ENCODE results near the gene ADAMTSL5.
"Not testable (repeated sequence)": the region's sequence is repeated elsewhere in the genome, so short reads cannot be mapped to it uniquely, and the experiment has no call there.

Gene ADAMTSL5

GRCh38 chr19:1524972-1525325, 12.1 kb upstream of the ADAMTSL5 start:
- Mint-ChIP-seq H3K27me3 (ENCODE audit: low read depth) (peaks cover 22% of the 10 kb centered on the region), H3K4me1 (ENCODE audit: low read depth) (peaks cover 3% of the 10 kb centered on the region), H3K36me3 (ENCODE audit: low read depth) (no peaks in the 10 kb centered on the region), H3K27ac (no peak overlapping the region), H3K4me3 (no peak overlapping the region), H3K9me3 (no peaks in the 10 kb centered on the region)
- no peak for DNase-seq (ENCODE audit: low spot score)

GRCh38 chr19:1524287-1524971, 11.6 kb upstream of the ADAMTSL5 start:
- no peaks in the 10 kb centered on the region for H3K9me3 Mint-ChIP-seq
- H3K4me3 Mint-ChIP-seq: no peak overlapping the region
- no peaks in the 10 kb centered on the region for H3K36me3 Mint-ChIP-seq (ENCODE audit: low read depth)
- peaks cover 22% of the 10 kb centered on the region for H3K27me3 Mint-ChIP-seq (ENCODE audit: low read depth)
- no peak overlapping the region for H3K27ac Mint-ChIP-seq
- peaks cover 3% of the 10 kb centered on the region for H3K4me1 Mint-ChIP-seq (ENCODE audit: low read depth)
- DNase-seq (ENCODE audit: low spot score): no peak

GRCh38 chr19:1523412-1524286, 10.8 kb upstream of the ADAMTSL5 start, which contains the start of gene PLK5:
Gene PLK5, plus strand, starts transcription at chr19:1524077. Its CDS starts 2,920 bp downstream, at chr19:1526997.
- peaks cover 22% of the 10 kb centered on the region for H3K27me3 Mint-ChIP-seq (ENCODE audit: low read depth)
- H3K36me3 Mint-ChIP-seq (ENCODE audit: low read depth): no peaks in the 10 kb centered on the region
- no peaks in the 10 kb centered on the region for H3K9me3 Mint-ChIP-seq
- no peak within 1 kb of the TSS for H3K4me3 Mint-ChIP-seq
- no peak for DNase-seq (ENCODE audit: low spot score)
- peaks cover 3% of the 10 kb centered on the region for H3K4me1 Mint-ChIP-seq (ENCODE audit: low read depth)
- H3K27ac Mint-ChIP-seq: no peak within 1 kb of the TSS

- peaks cover 22% of the 10 kb centered on the region for H3K27me3 Mint-ChIP-seq (ENCODE audit: low read depth)
Measured at GRCh38 chr19:1522838-1523237, 10.0 kb upstream of the ADAMTSL5 start.

GRCh38 chr19:1522061-1522460, 9.2 kb upstream of the ADAMTSL5 start:
- no peaks in the 10 kb centered on the region for H3K36me3 Mint-ChIP-seq (ENCODE audit: low read depth)
- no peaks in the 10 kb centered on the region for H3K9me3 Mint-ChIP-seq
- no peak for DNase-seq (ENCODE audit: low spot score)
- peaks cover 22% of the 10 kb centered on the region for H3K27me3 Mint-ChIP-seq (ENCODE audit: low read depth)
- peaks cover 3% of the 10 kb centered on the region for H3K4me1 Mint-ChIP-seq (ENCODE audit: low read depth)
- no peak overlapping the region for H3K4me3 Mint-ChIP-seq
- H3K27ac Mint-ChIP-seq: no peak overlapping the region

More at GRCh38 chr19:1522838-1523237, 10.0 kb upstream of the ADAMTSL5 start:
- Mint-ChIP-seq H3K27ac (no peak overlapping the region), H3K36me3 (ENCODE audit: low read depth) (no peaks in the 10 kb centered on the region), H3K9me3 (no peaks in the 10 kb centered on the region), H3K4me3 (no peak overlapping the region), H3K4me1 (ENCODE audit: low read depth) (peaks cover 3% of the 10 kb centered on the region)
- DNase-seq (ENCODE audit: low spot score): no peak

- Mint-ChIP-seq H3K4me1 (ENCODE audit: low read depth) (peaks cover 3% of the 10 kb centered on the region), H3K9me3 (no peaks in the 10 kb centered on the region), H3K27ac (no peak overlapping the region), H3K27me3 (ENCODE audit: low read depth) (peaks cover 24% of the 10 kb centered on the region), H3K36me3 (ENCODE audit: low read depth) (no peaks in the 10 kb centered on the region), H3K4me3 (no peak overlapping the region)
- DNase-seq (ENCODE audit: low spot score): no peak
Measured at GRCh38 chr19:1521636-1522035, 8.8 kb upstream of the ADAMTSL5 start.

- Mint-ChIP-seq H3K4me3 (no peak overlapping the region), H3K36me3 (ENCODE audit: low read depth) (no peaks in the 10 kb centered on the region), H3K9me3 (no peaks in the 10 kb centered on the region), H3K27ac (no peak overlapping the region), H3K4me1 (ENCODE audit: low read depth) (peaks cover 3% of the 10 kb centered on the region), H3K27me3 (ENCODE audit: low read depth) (peaks cover 21% of the 10 kb centered on the region)
- no peak for DNase-seq (ENCODE audit: low spot score)
Measured at GRCh38 chr19:1520203-1520780, 7.5 kb upstream of the ADAMTSL5 start.

- H3K36me3 Mint-ChIP-seq (ENCODE audit: low read depth); H3K4me3 Mint-ChIP-seq; H3K9me3 Mint-ChIP-seq; H3K4me1 Mint-ChIP-seq (ENCODE audit: low read depth); DNase-seq (ENCODE audit: low spot score); H3K27ac Mint-ChIP-seq: not testable (repeated sequence)
- H3K27me3 Mint-ChIP-seq (ENCODE audit: low read depth): peaks cover 19% of the 10 kb centered on the region
Measured at GRCh38 chr19:1519802-1520201, 7.0 kb upstream of the ADAMTSL5 start.

GRCh38 chr19:1518471-1518870, 5.7 kb upstream of the ADAMTSL5 start:
- Mint-ChIP-seq H3K36me3 (ENCODE audit: low read depth) (no peaks in the 10 kb centered on the region), H3K27me3 (ENCODE audit: low read depth) (peaks cover 13% of the 10 kb centered on the region), H3K9me3 (no peaks in the 10 kb centered on the region), H3K27ac (no peak overlapping the region), H3K4me3 (no peak overlapping the region), H3K4me1 (ENCODE audit: low read depth) (no peaks in the 10 kb centered on the region)
- no peak for DNase-seq (ENCODE audit: low spot score)

GRCh38 chr19:1516395-1516753, 3.6 kb upstream of the ADAMTSL5 start:
- Mint-ChIP-seq H3K27me3 (ENCODE audit: low read depth) (peaks cover 4% of the 10 kb centered on the region), H3K4me1 (ENCODE audit: low read depth) (no peaks in the 10 kb centered on the region), H3K36me3 (ENCODE audit: low read depth) (no peaks in the 10 kb centered on the region), H3K27ac (no peak overlapping the region), H3K4me3 (no peak overlapping the region), H3K9me3 (no peaks in the 10 kb centered on the region)
- no peak for DNase-seq (ENCODE audit: low spot score)

- Mint-ChIP-seq H3K4me3 (no peak overlapping the region), H3K9me3 (no peaks in the 10 kb centered on the region), H3K4me1 (ENCODE audit: low read depth) (peaks cover 2% of the 10 kb centered on the region), H3K27ac (no peak overlapping the region), H3K27me3 (ENCODE audit: low read depth) (peaks cover 9% of the 10 kb centered on the region), H3K36me3 (ENCODE audit: low read depth) (no peaks in the 10 kb centered on the region)
- no peak for DNase-seq (ENCODE audit: low spot score)
Measured at GRCh38 chr19:1514986-1515721, 2.3 kb upstream of the ADAMTSL5 start.

GRCh38 chr19:1514295-1514661, 1.5 kb upstream of the ADAMTSL5 start:
- Mint-ChIP-seq H3K36me3 (ENCODE audit: low read depth) (no peaks in the 10 kb centered on the region), H3K27ac (no peak overlapping the region), H3K9me3 (no peaks in the 10 kb centered on the region), H3K4me1 (ENCODE audit: low read depth) (peaks cover 2% of the 10 kb centered on the region), H3K4me3 (peak overlapping the region; percentile 26), H3K27me3 (ENCODE audit: low read depth) (peaks cover 14% of the 10 kb centered on the region)
- no peak for DNase-seq (ENCODE audit: low spot score)

- H3K4me1 Mint-ChIP-seq (ENCODE audit: low read depth): peaks cover 2% of the 10 kb centered on the region
- H3K4me3 Mint-ChIP-seq: peak overlapping the region; percentile 26
- peak; percentile 72 for DNase-seq (ENCODE audit: low spot score)
- peaks cover 15% of the 10 kb centered on the region for H3K27me3 Mint-ChIP-seq (ENCODE audit: low read depth)
- H3K27ac Mint-ChIP-seq: no peak overlapping the region
- H3K36me3 Mint-ChIP-seq (ENCODE audit: low read depth): no peaks in the 10 kb centered on the region
- no peaks in the 10 kb centered on the region for H3K9me3 Mint-ChIP-seq
Measured at GRCh38 chr19:1513499-1514294, 878 bp upstream of the ADAMTSL5 start.
